Measurements from ENCODE around the gene PIWIL4.

DNA sequence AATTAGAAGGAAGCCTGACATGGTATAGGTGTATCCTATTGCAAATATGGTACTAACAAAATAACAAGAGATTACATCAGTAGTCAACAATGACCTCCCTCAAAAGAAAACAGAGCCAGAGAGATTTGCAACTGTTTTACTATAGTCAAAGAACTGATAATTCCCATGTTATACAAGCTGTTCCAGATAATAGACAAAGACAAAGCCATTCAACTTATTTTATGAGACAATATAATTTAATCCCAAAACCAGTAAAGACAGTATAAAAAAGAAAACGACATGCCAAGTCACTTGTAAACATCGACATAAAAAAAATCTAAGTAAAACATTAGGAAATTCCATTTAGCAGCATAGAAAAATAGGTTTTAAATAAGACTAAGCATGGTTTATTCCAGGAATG lies 65.2 kb downstream of the PIWIL4 start:
- TF ChIP-seq POLR2A (IDR thresholded peaks at IDR 0.05) = no peak
- TF ChIP-seq, protein P1, sequence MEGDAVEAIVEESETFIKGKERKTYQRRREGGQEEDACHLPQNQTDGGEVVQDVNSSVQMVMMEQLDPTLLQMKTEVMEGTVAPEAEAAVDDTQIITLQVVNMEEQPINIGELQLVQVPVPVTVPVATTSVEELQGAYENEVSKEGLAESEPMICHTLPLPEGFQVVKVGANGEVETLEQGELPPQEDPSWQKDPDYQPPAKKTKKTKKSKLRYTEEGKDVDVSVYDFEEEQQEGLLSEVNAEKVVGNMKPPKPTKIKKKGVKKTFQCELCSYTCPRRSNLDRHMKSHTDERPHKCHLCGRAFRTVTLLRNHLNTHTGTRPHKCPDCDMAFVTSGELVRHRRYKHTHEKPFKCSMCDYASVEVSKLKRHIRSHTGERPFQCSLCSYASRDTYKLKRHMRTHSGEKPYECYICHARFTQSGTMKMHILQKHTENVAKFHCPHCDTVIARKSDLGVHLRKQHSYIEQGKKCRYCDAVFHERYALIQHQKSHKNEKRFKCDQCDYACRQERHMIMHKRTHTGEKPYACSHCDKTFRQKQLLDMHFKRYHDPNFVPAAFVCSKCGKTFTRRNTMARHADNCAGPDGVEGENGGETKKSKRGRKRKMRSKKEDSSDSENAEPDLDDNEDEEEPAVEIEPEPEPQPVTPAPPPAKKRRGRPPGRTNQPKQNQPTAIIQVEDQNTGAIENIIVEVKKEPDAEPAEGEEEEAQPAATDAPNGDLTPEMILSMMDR (IDR thresholded peaks at IDR 0.05) = no peak
- no peak for TF ChIP-seq POLR2AphosphoS5 (IDR thresholded peaks at IDR 0.05)

Data from breast epithelium (tissue), 3 donors.